Measurements from ENCODE around the gene CDKN2AIP. TPM values are rescaled to one million over a fixed set of nuclear protein-coding genes. Genes with fewer than 3 reads are reported as not detected.

The CDKN2AIP gene
- total RNA-seq, 6 experiments from 2014 or later, result 5.6 to 10.6 (median 6.8) TPM

- no peak for TF ChIP-seq POLR2A (IDR thresholded peaks at IDR 0.05)
- no peak for DNase-seq
Observed at GRCh38 chr4:183434264-183434663, 10.2 kb upstream of the CDKN2AIP start.

GRCh38 chr4:183434666-183435190, 9.7 kb upstream of the CDKN2AIP start:
- TF ChIP-seq CTCF (IDR thresholded peaks at IDR 0.05) (no peak), POLR2A (IDR thresholded peaks at IDR 0.05) (no peak)
- Histone ChIP-seq H3K27me3 (no peaks in the 10 kb centered on the region), H3K4me3 (no peak overlapping the region), H3K4me1 (peaks cover 0 to 11% (median 0%) of the 10 kb centered on the region in 4 donors), H3K27ac (no peak overlapping the region), H3K36me3 (no peaks in the 10 kb centered on the region), H3K9me3 (no peaks in the 10 kb centered on the region)
- 58% methylated on average over 5 of the region's 5 CpGs for WGBS (ENCODE audit: insufficient coverage, low coverage, low lambda C conversion rate, missing lambda C conversion rate)
- no peak for DNase-seq
- no peak for ATAC-seq
- intact Hi-C loops (cut with DNase I), result no loop called here

More at GRCh38 chr4:183434264-183434663, 10.2 kb upstream of the CDKN2AIP start:
- 71% methylated on average over 2 of the region's 15 CpGs for WGBS (ENCODE audit: insufficient coverage, low coverage, low lambda C conversion rate, missing lambda C conversion rate)
- Histone ChIP-seq H3K27ac (no peak overlapping the region), H3K9me3 (no peaks in the 10 kb centered on the region), H3K4me3 (no peak overlapping the region), H3K4me1 (peaks cover 0 to 11% (median 0%) of the 10 kb centered on the region in 4 donors), H3K27me3 (no peaks in the 10 kb centered on the region), H3K36me3 (no peaks in the 10 kb centered on the region)
- ATAC-seq, result no peak
- intact Hi-C loops (cut with DNase I), result no loop called here

- 73% methylated on average over 5 of the region's 5 CpGs for WGBS (ENCODE audit: insufficient coverage, low coverage, low lambda C conversion rate, missing lambda C conversion rate)
- peaks cover 0 to 11% (median 0%) of the 10 kb centered on the region in 4 donors for H3K4me1 ChIP-seq
- no peaks in the 10 kb centered on the region for H3K9me3 ChIP-seq
- H3K4me3 ChIP-seq, result no peak overlapping the region
- TF ChIP-seq CTCF (IDR thresholded peaks at IDR 0.05) (no peak), POLR2A (IDR thresholded peaks at IDR 0.05) (no peak)
- H3K27ac ChIP-seq, result no peak overlapping the region
- intact Hi-C loops (cut with DNase I), result no loop called here
- H3K36me3 ChIP-seq, result no peaks in the 10 kb centered on the region
- DNase-seq, result no peak
- no peak for ATAC-seq
- H3K27me3 ChIP-seq, result no peaks in the 10 kb centered on the region
Observed at GRCh38 chr4:183435803-183436202, 8.6 kb upstream of the CDKN2AIP start.

GRCh38 chr4:183436417-183436816, 8.0 kb upstream of the CDKN2AIP start:
- peaks cover 0 to 11% (median 0%) of the 10 kb centered on the region in 4 donors for H3K4me1 ChIP-seq
- no peaks in the 10 kb centered on the region for H3K9me3 ChIP-seq
- ATAC-seq (no peak), DNase-seq (no peak)
- intact Hi-C loops (cut with DNase I), result no loop called here
- no peak overlapping the region for H3K27ac ChIP-seq
- H3K4me3 ChIP-seq, result no peak overlapping the region
- 73% methylated on average over 3 of the region's 6 CpGs for WGBS (ENCODE audit: insufficient coverage, low coverage, low lambda C conversion rate, missing lambda C conversion rate)
- no peaks in the 10 kb centered on the region for H3K27me3 ChIP-seq
- H3K36me3 ChIP-seq, result no peaks in the 10 kb centered on the region
- TF ChIP-seq POLR2A (IDR thresholded peaks at IDR 0.05) (no peak), CTCF (IDR thresholded peaks at IDR 0.05) (no peak)

GRCh38 chr4:183437452-183437851, 7.0 kb upstream of the CDKN2AIP start:
- WGBS (ENCODE audit: insufficient coverage, low coverage, low lambda C conversion rate, missing lambda C conversion rate), result 100% methylated on average over 1 of the region's 1 CpG
- H3K27ac ChIP-seq, result peak overlapping the region in 1 of 3 donors; percentile 18
- H3K27me3 ChIP-seq, result no peaks in the 10 kb centered on the region
- H3K4me1 ChIP-seq, result peaks cover 0 to 11% (median 0%) of the 10 kb centered on the region in 4 donors
- ATAC-seq (no peak), DNase-seq (no peak)
- H3K9me3 ChIP-seq, result no peaks in the 10 kb centered on the region
- H3K4me3 ChIP-seq, result no peak overlapping the region
- TF ChIP-seq CTCF (IDR thresholded peaks at IDR 0.05) (no peak), POLR2A (IDR thresholded peaks at IDR 0.05) (no peak)
- intact Hi-C loops (cut with DNase I), result no loop called here
- H3K36me3 ChIP-seq, result no peaks in the 10 kb centered on the region
